SK-N-SH (cell line): ENCODE measurements around the gene TEPSIN. TPM values are rescaled to one million over a fixed set of nuclear protein-coding genes. Genes with fewer than 3 reads are reported as not detected.

Experiments used
- CTCF ChIA-PET: fragments of 300-600, 350-600 bp; formaldehyde crosslinking; extraction: SDS; loops from one replicate; lab custom pipeline; 2021; lab: Yijun Ruan, JAX
- POLR2A ChIA-PET: fragments of 350-600 bp; sonication (Branson Sonifier 250); formaldehyde crosslinking; extraction: SDS; loops from one replicate; lab custom pipeline; 2020; ENCODE audit warnings: antibody characterized with exemption, inconsistent platforms; lab: Yijun Ruan, JAX
- DNase-seq: peaks from one replicate; pipeline ENCODE4 v3.0.0; 2012
- H2AFZ ChIP-seq: fragments of 200-600 bp; sonication (generic); 2 replicates; pipeline ENCODE4 v1.8.1; 2016; ENCODE audit warnings: antibody characterized with exemption, mild to moderate bottlenecking, low read depth
- H3F3A ChIP-seq: fragments of 200-600 bp; sonication (generic); replicated peaks from 2 replicates; pipeline ENCODE3; 2016; ENCODE audit warnings: antibody characterized with exemption, mild to moderate bottlenecking; ENCODE audit not compliant: insufficient read depth
- H3K27ac ChIP-seq, 2 experiments: fragments of 200-500 bp in 1 of 2; fragments of 200-600 bp in 1 of 2; sonication (Bioruptor generic) in 1 of 2; sonication (generic), shearing (Covaris generic) in 1 of 2; 2 replicates each; pipeline versions ENCODE4 v1.5.1 to v1.6.1; 2014 to 2016; ENCODE audit warnings: low read depth in 2 of 2, inconsistent platforms in 1 of 2, low read length in 1 of 2, mild to moderate bottlenecking in 1 of 2, mixed read lengths in 1 of 2
- H3K27me3 ChIP-seq: fragments of 200-600 bp; sonication (generic), shearing (Covaris generic); 2 replicates; pipeline ENCODE4 v1.6.1; 2016; ENCODE audit warnings: mixed run types; ENCODE audit not compliant: insufficient read depth
- H3K36me3 ChIP-seq, 2 experiments: fragments of 200-500 bp in 1 of 2; fragments of 200-600 bp in 1 of 2; sonication (Bioruptor generic) in 1 of 2; sonication (generic) in 1 of 2; replicated peaks in 1 of 2; 2 replicates each; pipeline versions ENCODE3 to v1.5.1; 2014 to 2016; ENCODE audit warnings: low read length in 1 of 2, mild to moderate bottlenecking in 1 of 2; ENCODE audit not compliant: insufficient read depth in 2 of 2, control insufficient read depth in 1 of 2
- H3K4me1 ChIP-seq, 2 experiments: fragments of 200-500 bp in 1 of 2; fragments of 200-600 bp in 1 of 2; sonication (Bioruptor generic) in 1 of 2; sonication (generic), shearing (Covaris generic) in 1 of 2; 2 replicates each; pipeline versions ENCODE4 v1.5.1 to v1.6.1; 2014 to 2016; ENCODE audit warnings: low read depth in 1 of 2, low read length in 1 of 2, mixed run types in 1 of 2; ENCODE audit not compliant: insufficient read depth in 2 of 2, control insufficient read depth in 1 of 2
- H3K4me2 ChIP-seq: fragments of 200-600 bp; sonication (generic), shearing (Covaris generic); 2 replicates; pipeline ENCODE4 v1.6.1; 2017; ENCODE audit warnings: mixed run types
- H3K4me3 ChIP-seq, 2 experiments: fragments of 200-500 bp in 1 of 2; fragments of 200-600 bp in 1 of 2; sonication (Bioruptor generic) in 1 of 2; sonication (generic), shearing (Covaris generic) in 1 of 2; 2 replicates each; pipeline versions ENCODE4 v1.5.1 to v1.8.1; 2014 to 2016; ENCODE audit warnings: low read depth in 2 of 2, inconsistent platforms in 1 of 2, low read length in 1 of 2, mild to moderate bottlenecking in 1 of 2, mixed read lengths in 1 of 2, moderate library complexity in 1 of 2
- H3K79me2 ChIP-seq: fragments of 200-600 bp; sonication (generic); 2 replicates; pipeline ENCODE4 v1.8.1; 2017; ENCODE audit warnings: mild to moderate bottlenecking; ENCODE audit not compliant: insufficient read depth
- H3K9ac ChIP-seq: fragments of 200-600 bp; sonication (generic); 2 replicates; pipeline ENCODE4 v1.6.1; 2017; ENCODE audit warnings: mixed run types
- H3K9me2 ChIP-seq: fragments of 200-600 bp; sonication (generic); 2 replicates; pipeline ENCODE4 v1.6.1; 2017; ENCODE audit warnings: mixed run types
- H3K9me3 ChIP-seq: fragments of 200-600 bp; sonication (generic); 2 replicates; pipeline ENCODE4 v1.6.1; 2017; ENCODE audit warnings: mixed run types, mild to moderate bottlenecking, moderate library complexity
- H4K20me1 ChIP-seq: fragments of 200-600 bp; sonication (generic); 2 replicates; pipeline ENCODE4 v1.6.1; 2017; ENCODE audit warnings: mild to moderate bottlenecking, mixed run types; ENCODE audit not compliant: insufficient read depth
- CHD2 ChIP-seq: fragments of 150-350 bp; IDR thresholded peaks from 2 replicates; pipeline ENCODE4 v1.6.1; 2018; ENCODE audit warnings: low read length; ENCODE audit not compliant: partially characterized antibody
- EZH2phosphoT487 ChIP-seq: fragments of 200-600 bp; sonication (generic); IDR thresholded peaks from 2 replicates; pipeline ENCODE4 v1.6.1; 2017; ENCODE audit warnings: low read depth, mixed run types, mild to moderate bottlenecking, antibody characterized with exemption, moderate library complexity, borderline replicate concordance
- FOSL2 ChIP-seq: IDR thresholded peaks from 2 replicates; pipeline ENCODE4 v1.4.0; 2012; ENCODE audit warnings: low read depth, mild to moderate bottlenecking, moderate library complexity, borderline replicate concordance
- FOXJ3 ChIP-seq: sonication (generic); formaldehyde crosslinking; IDR thresholded peaks from 2 replicates; pipeline ENCODE4 v1.5.1; 2020; ENCODE audit warnings: mild to moderate bottlenecking, missing genetic modification reagents
- GABPA ChIP-seq: IDR thresholded peaks from 2 replicates; pipeline ENCODE4 v1.4.0; 2012; ENCODE audit warnings: low read depth, mild to moderate bottlenecking
- GATA2 ChIP-seq: sonication (generic); formaldehyde crosslinking; IDR thresholded peaks from 2 replicates; pipeline ENCODE4 v1.5.0; 2020; ENCODE audit warnings: mild to moderate bottlenecking, missing genetic modification reagents
- IRF3 ChIP-seq: fragments of 150-350 bp; IDR thresholded peaks from 2 replicates; pipeline ENCODE4 v1.6.1; 2016; ENCODE audit warnings: mild to moderate bottlenecking, low read depth, low read length
- JUND ChIP-seq: IDR thresholded peaks from 2 replicates; pipeline ENCODE4 v1.4.0; 2012
- MEF2A ChIP-seq: IDR thresholded peaks from 2 replicates; pipeline ENCODE4 v1.4.0; 2012; ENCODE audit warnings: low read depth, borderline replicate concordance
- MXI1 ChIP-seq: IDR thresholded peaks from 2 replicates; pipeline ENCODE4 v1.6.1; 2012; ENCODE audit warnings: mild to moderate bottlenecking, low read depth, low read length, improper control_type of control experiment
- NRF1 ChIP-seq: IDR thresholded peaks from 2 replicates; pipeline ENCODE4 v1.6.1; 2012; ENCODE audit warnings: low read depth, mild to moderate bottlenecking, low read length
- POLR2AphosphoS5 ChIP-seq: IDR thresholded peaks from 2 replicates; pipeline ENCODE4 v1.6.1; 2012; ENCODE audit warnings: low read depth, low read length
- SIN3A ChIP-seq: IDR thresholded peaks from 2 replicates; pipeline ENCODE4 v1.6.1; 2012; ENCODE audit warnings: low read depth, mild to moderate bottlenecking, low read length, moderate library complexity, borderline replicate concordance
- TCF12 ChIP-seq: IDR thresholded peaks from 2 replicates; pipeline ENCODE4 v1.4.0; 2012
- YY1 ChIP-seq: IDR thresholded peaks from 2 replicates; pipeline ENCODE4 v1.4.0; 2012; ENCODE audit warnings: low read depth, mild to moderate bottlenecking
- ZBTB33 ChIP-seq: IDR thresholded peaks from 2 replicates; pipeline ENCODE4 v1.4.0; 2012; ENCODE audit warnings: low read depth, borderline replicate concordance
- WGBS: methylation state at CpG from one replicate; pipeline ENCODE4 v1.1.6; 2017; ENCODE audit warnings: low lambda C conversion rate; 5-methylcytosine and 5-hydroxymethylcytosine counted together
- polyA plus RNA-seq, 3 experiments: library from polyadenylated mRNA; depleted of rRNA; stranded (reverse); fragments of >200 nt; gene quantifications; 2 replicates each; pipeline ENCODE4 v1.2.3, GENCODE V29; 2012
- TF ChIP-seq, protein P1 (sequence below): IDR thresholded peaks from 2 replicates; pipeline ENCODE4; 2012

Gene TEPSIN
- polyA plus RNA-seq, 1 of the 3 experiments (the other 2 are of a cell fraction): 35.3 TPM

DNA sequence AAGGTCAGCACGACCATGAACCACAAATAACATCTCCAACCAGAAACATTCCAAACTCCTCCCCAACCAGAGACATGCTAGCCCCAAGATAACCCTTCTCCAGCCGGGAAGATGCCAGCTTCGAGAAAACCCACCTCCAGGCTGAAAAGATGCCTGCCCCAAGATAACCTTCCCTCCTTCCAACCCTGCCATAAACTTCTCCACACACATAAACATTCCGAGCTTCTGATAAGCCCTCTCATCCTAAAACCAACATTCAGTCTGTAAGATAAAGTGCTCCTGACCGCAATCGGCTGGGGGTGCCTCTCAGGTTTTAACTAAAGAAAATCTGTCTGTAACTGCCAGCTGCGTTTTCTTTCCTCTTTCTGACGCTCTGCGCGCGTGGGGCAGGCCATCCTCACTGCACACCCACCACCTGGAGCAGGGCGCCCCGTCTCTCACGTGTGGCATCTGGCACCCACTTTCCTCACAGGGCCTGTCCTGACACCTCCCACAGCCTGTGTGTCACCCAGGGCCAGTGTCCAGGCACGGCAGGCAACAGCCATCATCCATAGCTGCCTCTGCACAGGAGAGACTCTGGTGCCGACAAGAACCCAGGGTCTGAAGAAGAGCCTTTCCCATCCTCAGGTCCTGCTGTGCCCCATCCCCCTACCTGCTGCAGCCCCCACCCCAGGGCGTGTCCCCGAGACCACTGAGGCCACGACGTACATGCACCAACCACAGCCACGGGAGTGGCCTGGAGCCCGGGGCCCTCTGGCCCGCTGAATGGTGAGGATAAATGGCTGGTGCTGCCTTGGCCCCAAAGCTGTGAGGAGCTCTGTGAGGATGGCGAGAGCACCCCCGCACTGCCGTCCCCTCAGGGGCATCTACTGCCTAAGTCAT lies 3.7 kb downstream of the TEPSIN start:
- TF ChIP-seq EZH2phosphoT487 (no peak), TCF12 (no peak), IRF3 (no peak), POLR2AphosphoS5 (no peak), GABPA (no peak), SIN3A (no peak), CHD2 (no peak), ZBTB33 (no peak)
- DNase-seq: no peak
- CTCF ChIA-PET: interaction anchor here (0.6 to 12.8 kb wide), 2 partner anchors 92 to 250 kb away, joined by 3 to 133 read pairs; no protein-coding TSS in a partner anchor
- Histone ChIP-seq H3K27ac (no peak overlapping the region), H3K36me3 (peaks cover 0 to 32% of the 10 kb centered on the region in 2 experiments), H4K20me1 (no peaks in the 10 kb centered on the region), H3K79me2 (peaks cover 36% of the 10 kb centered on the region), H3K9ac (no peak overlapping the region), H3K4me2 (no peak overlapping the region), H3K4me1 (peaks cover 0 to 20% of the 10 kb centered on the region in 2 experiments; a peak in 2 of 4 replicates), H3K27me3 (no peaks in the 10 kb centered on the region), H3F3A (no peaks in the 10 kb centered on the region), H3K4me3 (no peak overlapping the region), H2AFZ (no peak overlapping the region), H3K9me2 (no peaks in the 10 kb centered on the region), H3K9me3 (no peaks in the 10 kb centered on the region)
- WGBS: 92% methylated on average over 22 of the region's 26 CpGs
- POLR2A ChIA-PET: no interaction called here

DNA sequence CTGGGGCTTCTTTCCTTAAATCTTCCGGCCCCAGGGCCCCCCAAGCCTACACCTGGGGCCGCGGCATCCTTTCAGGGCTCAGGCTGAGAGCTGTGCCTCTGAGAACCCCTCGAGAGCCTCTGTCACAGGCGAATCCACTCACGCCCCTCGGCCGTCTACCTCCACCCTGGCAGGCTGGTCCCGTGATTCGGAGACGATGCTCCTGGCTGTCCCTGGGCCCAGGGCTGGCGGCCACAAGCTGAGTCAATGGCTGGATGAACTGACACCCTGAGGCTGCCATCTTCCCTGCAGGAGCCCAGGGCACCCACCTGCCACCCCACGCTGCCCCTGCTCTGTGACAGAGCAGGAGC lies 4.4 kb downstream of the TEPSIN start:
- Histone ChIP-seq H3K27ac (no peak overlapping the region), H3K4me2 (no peak overlapping the region), H3K4me1 (peaks cover 0 to 15% of the 10 kb centered on the region in 2 experiments; a peak in 2 of 4 replicates), H4K20me1 (no peaks in the 10 kb centered on the region), H3K4me3 (no peak overlapping the region), H3F3A (no peaks in the 10 kb centered on the region), H2AFZ (no peak overlapping the region), H3K9me2 (no peaks in the 10 kb centered on the region), H3K9me3 (no peaks in the 10 kb centered on the region), H3K36me3 (peaks cover 0 to 39% of the 10 kb centered on the region in 2 experiments), H3K27me3 (no peaks in the 10 kb centered on the region), H3K79me2 (peaks cover 29% of the 10 kb centered on the region), H3K9ac (no peak overlapping the region)
- CTCF ChIA-PET: interaction anchor here (12.8 kb wide), 1 partner anchor 92 kb away, joined by 133 read pairs; no protein-coding TSS in a partner anchor
- WGBS: 85% methylated on average over 12 of the region's 13 CpGs
- DNase-seq: no peak
- TF ChIP-seq JUND (no peak), MXI1 (no peak), MEF2A (no peak), YY1 (no peak), GATA2 (CRISPR knock-in tag) (no peak), NRF1 (no peak), SIN3A (no peak), FOXJ3 (CRISPR knock-in tag) (no peak), FOSL2 (no peak)
- TF ChIP-seq, protein P1, sequence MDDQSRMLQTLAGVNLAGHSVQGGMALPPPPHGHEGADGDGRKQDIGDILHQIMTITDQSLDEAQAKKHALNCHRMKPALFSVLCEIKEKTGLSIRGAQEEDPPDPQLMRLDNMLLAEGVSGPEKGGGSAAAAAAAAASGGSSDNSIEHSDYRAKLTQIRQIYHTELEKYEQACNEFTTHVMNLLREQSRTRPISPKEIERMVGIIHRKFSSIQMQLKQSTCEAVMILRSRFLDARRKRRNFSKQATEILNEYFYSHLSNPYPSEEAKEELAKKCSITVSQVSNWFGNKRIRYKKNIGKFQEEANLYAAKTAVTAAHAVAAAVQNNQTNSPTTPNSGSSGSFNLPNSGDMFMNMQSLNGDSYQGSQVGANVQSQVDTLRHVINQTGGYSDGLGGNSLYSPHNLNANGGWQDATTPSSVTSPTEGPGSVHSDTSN: no peak
- POLR2A ChIA-PET: interaction anchor here (1.3 kb wide), 1 partner anchor 12 kb away, joined by 4 read pairs; the partner anchor contains the start of gene CEP131
